Heart right ventricle (tissue), 16 donors: ENCODE measurements around the gene GJB2. TPM values are rescaled to one million over a fixed set of nuclear protein-coding genes. Genes with fewer than 3 reads are reported as not detected.

Experiments used
- ATAC-seq, 8 donors: fragments of 200-7000 bp; cut with Tn5 transposase; one replicate each; pipeline ENCODE4 v1.9.1; 2020; ENCODE audit warnings: mild to moderate bottlenecking in 8 of 8, moderate library complexity in 8 of 8, moderate number of reproducible peaks in 1 of 8
- DNase-seq, 2 donors: peaks; one replicate each; pipeline ENCODE4 v3.0.0-alpha.2; 2020
- H3K27ac ChIP-seq, 10 donors: fragments of 200-600 bp; sonication (generic) in 2 of 10; one replicate each; pipeline versions ENCODE4 v1.5.0 to v1.8.0; 2020 to 2022; ENCODE audit warnings: mild to moderate bottlenecking in 3 of 10
- H3K27me3 ChIP-seq, 7 donors: fragments of 200-600 bp; one replicate each; pipeline ENCODE4 v1.8.0; 2021 to 2022; ENCODE audit warnings: mild to moderate bottlenecking in 2 of 7
- H3K36me3 ChIP-seq, 9 donors: fragments of 200-600 bp; sonication (generic) in 1 of 9; one replicate each; pipeline versions ENCODE4 v1.5.0 to v1.8.0; 2020 to 2022; ENCODE audit warnings: mild to moderate bottlenecking in 2 of 9
- H3K4me1 ChIP-seq, 9 donors: fragments of 200-600 bp; sonication (generic) in 1 of 9; one replicate each; pipeline versions ENCODE4 v1.5.0 to v1.8.0; 2020 to 2022; ENCODE audit warnings: mild to moderate bottlenecking in 4 of 9
- H3K4me3 ChIP-seq, 10 donors: fragments of 200-600 bp; sonication (generic) in 2 of 10; one replicate each; pipeline versions ENCODE4 v1.5.0 to v1.8.0; 2020 to 2022; ENCODE audit warnings: mild to moderate bottlenecking in 7 of 10, moderate library complexity in 2 of 10
- H3K9me3 ChIP-seq, 11 donors: fragments of 200-600 bp in 10 of 11; sonication (generic) in 2 of 11; one replicate each; pipeline versions ENCODE4 v1.5.0 to v1.8.0; 2013 to 2022; ENCODE audit warnings: mild to moderate bottlenecking in 2 of 11, control low read depth in 1 of 11, moderate library complexity in 1 of 11
- CTCF ChIP-seq, 9 donors: fragments of 200-600 bp; sonication (generic) in 2 of 9; IDR thresholded peaks; one replicate each; pipeline versions ENCODE4 v1.5.0 to v1.8.0; 2021 to 2022; ENCODE audit warnings: antibody characterized with exemption in 9 of 9, mild to moderate bottlenecking in 5 of 9, moderate library complexity in 1 of 9
- WGBS, 2 donors: extraction: QIAGEN DNeasy Blood & Tissue Kit; methylation state at CpG; one replicate each; pipeline ENCODE4 v1.1.7; 2013; ENCODE audit warnings: inconsistent platforms in 1 of 2; 5-methylcytosine and 5-hydroxymethylcytosine counted together
- intact Hi-C, 10 donors: fragments of 100-400 bp; cut with DNase I; formaldehyde crosslinking; loops; one replicate each; pipeline versions ENCODE4 v1.11.1 to v1.14.2; 2022
- polyA plus RNA-seq, 2 donors: library from polyadenylated mRNA; stranded (reverse); fragments of 200-250 nt; gene quantifications; one replicate each; pipeline ENCODE4 v1.2.3, GENCODE V29; 2013
- total RNA-seq, 10 donors: library from RNA; stranded (reverse); fragmentation: NEBNext Ultra II Directional in 3 of 10; extraction: Animal tissue kit (Norgen Biotek cat#: 25700) in 3 of 10; gene quantifications; one replicate each; pipeline versions ENCODE4 v1.2.1 to v1.2.4, GENCODE V29; 2021 to 2023
- donor health status: Arrhythmogenic right ventricular cardiomyopathy.
- donor health status: ischemic (EF 13 %, LVEDD 7.1; RV severe dilation, severe dysfunction).
- donor health status: healthy with polysubstance abuse.
- donor health status: DM: no; HTN: yes; CAD: no.
- donor health status: DM: no; HTN: no; CAD: no.
- donor health status: ischemic (EF 25% LVEDD 6.9; RV normal size, moderate dysfunction).
- donor health status: ischemic (EF 25% LVEDD 5.7; RV mildly dilated, moderate dysfunction).
- donor health status: healthy.
- donor health status: DM: yes; HTN: yes; CAD: no.
- donor health status: Ischemic cardiomyopathy.
- donor health status: ischemic (EF 35%, LVEDD 5.7; RV mildly dilated, moderate dysfunction).
- donor health status: nonischemic (EF 11% LVEDD 7.7; RV severe dilation, severe dysfunction).
- donor health status: DM: yes; HTN: yes; CAD: no.
- donor health status: PGD.
- donor health status: ischemic (EF 29% LVEDD 5.4; RV normal size, mild dysfunction).
- donor health status: nonischemic (EF 23%, LVEDD 6.1; RV moderate dilation, normal function).

GJB2 gene
- total and polyA plus RNA-seq, 12 donors, result 0.09 to 0.90 (median 0.28) TPM; not detected in 1

- Histone ChIP-seq H3K4me3 (no peak overlapping the region), H3K27me3 (peaks cover 0 to 28% (median 16%) of the 10 kb centered on the region in 7 donors), H3K27ac (no peak overlapping the region), H3K4me1 (no peaks in the 10 kb centered on the region), H3K9me3 (peaks cover 0 to 19% (median 0%) of the 10 kb centered on the region in 11 donors), H3K36me3 (no peaks in the 10 kb centered on the region)
- TF ChIP-seq CTCF (IDR thresholded peaks at IDR 0.05), result no peak
- intact Hi-C loops, result no loop called here
- DNase-seq (no peak), ATAC-seq (no peak)
- 80 to 83% methylated on average over 1 of the region's 1 CpG for WGBS, 2 donors
Observed at GRCh38 chr13:20209948-20210347, 17.2 kb upstream of the GJB2 start.

DNA sequence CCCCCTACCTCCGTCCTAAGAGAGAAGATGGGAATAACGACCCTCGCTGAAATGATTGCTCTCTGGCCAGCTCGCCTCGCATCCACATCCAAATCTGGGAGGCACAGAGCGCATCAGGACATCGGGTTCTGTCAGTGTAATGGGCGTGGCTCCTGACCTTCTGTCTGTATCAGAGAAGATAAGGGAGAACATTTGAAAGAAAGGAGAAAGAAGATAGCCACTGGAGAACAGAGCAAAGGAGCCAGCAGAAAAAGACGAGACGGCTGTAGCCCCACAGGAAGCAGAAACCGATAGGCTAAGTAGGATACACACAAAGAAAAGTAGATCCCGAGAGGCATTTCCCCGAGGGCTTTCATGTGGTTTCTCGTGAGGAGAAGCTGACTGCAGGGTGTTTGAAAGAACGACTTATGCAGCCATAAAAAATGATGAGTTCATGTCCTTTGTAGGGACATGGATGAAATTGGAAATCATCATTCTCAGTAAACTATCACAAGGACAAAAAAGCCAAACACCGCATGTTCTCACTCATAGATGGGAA is 14.0 kb upstream of the GJB2 start:
- ATAC-seq, result no peak
- H3K27me3 ChIP-seq, result peaks cover 0 to 39% (median 20%) of the 10 kb centered on the region in 7 donors
- no peak overlapping the region for H3K27ac ChIP-seq
- no peak for DNase-seq
- no peak for TF ChIP-seq CTCF (IDR thresholded peaks at IDR 0.05)
- intact Hi-C loops, result no loop called here
- peaks cover 0 to 9% (median under 1%) of the 10 kb centered on the region in 11 donors for H3K9me3 ChIP-seq
- H3K4me3 ChIP-seq, result no peak overlapping the region
- H3K36me3 ChIP-seq, result no peaks in the 10 kb centered on the region
- H3K4me1 ChIP-seq, result no peaks in the 10 kb centered on the region
- WGBS, 2 donors, result 60 to 64% methylated on average over 16 of the region's 16 CpGs

- Histone ChIP-seq H3K27me3 (peaks cover 0 to 39% (median 20%) of the 10 kb centered on the region in 7 donors), H3K36me3 (no peaks in the 10 kb centered on the region), H3K27ac (no peak overlapping the region), H3K4me1 (no peaks in the 10 kb centered on the region), H3K4me3 (no peak overlapping the region), H3K9me3 (peaks cover 0 to 15% (median 4%) of the 10 kb centered on the region in 11 donors)
- no peak for ATAC-seq
- intact Hi-C loops, result no loop called here
- DNase-seq, result no peak
- TF ChIP-seq CTCF (IDR thresholded peaks at IDR 0.05), result no peak
- 73 to 79% methylated on average over 11 of the region's 11 CpGs for WGBS, 2 donors
Observed at GRCh38 chr13:20206065-20206697, 13.4 kb upstream of the GJB2 start.

DNA sequence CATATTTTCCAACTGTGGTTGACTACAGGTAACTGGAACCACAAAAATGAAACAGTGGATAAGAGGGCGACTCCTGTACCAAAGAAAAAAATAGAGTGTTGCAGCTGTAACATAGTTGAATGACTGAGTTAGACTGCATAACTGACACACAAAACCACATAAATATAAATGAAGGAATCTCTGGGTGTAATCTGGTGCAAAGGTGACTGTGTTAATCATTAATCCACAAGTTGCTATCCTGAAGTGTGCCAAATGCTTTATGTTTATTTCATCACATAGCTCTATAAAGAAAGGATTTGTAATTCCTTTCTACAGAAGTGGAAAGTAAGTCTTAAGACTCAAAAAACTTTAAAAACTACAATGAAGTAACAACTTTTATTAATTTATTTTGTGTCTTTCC is 6.0 kb upstream of the GJB2 start:
- no peaks in the 10 kb centered on the region for H3K36me3 ChIP-seq
- DNase-seq, result no peak
- H3K27me3 ChIP-seq, result peaks cover 5 to 49% (median 34%) of the 10 kb centered on the region in 7 donors
- H3K4me3 ChIP-seq, result no peak overlapping the region
- no peak overlapping the region for H3K27ac ChIP-seq
- H3K9me3 ChIP-seq, result peaks cover 0 to 23% (median 4%) of the 10 kb centered on the region in 11 donors
- WGBS, 2 donors, result 83 to 89% methylated on average over 1 of the region's 1 CpG
- H3K4me1 ChIP-seq, result peaks cover 0 to 6% (median 5%) of the 10 kb centered on the region in 9 donors
- intact Hi-C loops, result loop anchor here in 9 of 10 donors (5.0 to 10.0 kb wide), 6 partner anchors 269 to 726 kb away; no protein-coding TSS in a partner anchor
- TF ChIP-seq CTCF (IDR thresholded peaks at IDR 0.05), result no peak
- no peak for ATAC-seq
